Liver (tissue), 9 donors: ENCODE data around the gene HSD3B1. TPM values are rescaled to one million over a fixed set of nuclear protein-coding genes. Genes with fewer than 3 reads are reported as not detected.

Experiments used
- DNase-seq: peaks from one replicate; pipeline ENCODE4 v3.0.0-alpha.2; 2017; ENCODE audit warnings: low spot score
- H3K27ac ChIP-seq, 2 donors: one replicate each; pipeline ENCODE4 v1.7.0; 2013; ENCODE audit warnings: inconsistent platforms in 2 of 2, low read length in 2 of 2, control low read depth in 1 of 2, low read depth in 1 of 2, mild to moderate bottlenecking in 1 of 2
- H3K27me3 ChIP-seq, 4 donors: one replicate each; pipeline versions ENCODE4 v1.6.1 to v1.7.0; 2013; ENCODE audit warnings: low read length in 3 of 4, inconsistent platforms in 1 of 4, mild to moderate bottlenecking in 1 of 4, moderate library complexity in 1 of 4; ENCODE audit not compliant: control insufficient read depth in 4 of 4, insufficient read depth in 4 of 4
- H3K36me3 ChIP-seq, 4 donors: one replicate each; pipeline versions ENCODE4 v1.6.1 to v1.7.0; 2013; ENCODE audit warnings: low read length in 3 of 4, mild to moderate bottlenecking in 3 of 4, low read depth in 1 of 4, moderate library complexity in 1 of 4; ENCODE audit not compliant: control insufficient read depth in 4 of 4, insufficient read depth in 3 of 4
- H3K4me1 ChIP-seq, 4 donors: one replicate each; pipeline versions ENCODE4 v1.6.1 to v1.7.0; 2013; ENCODE audit warnings: low read length in 3 of 4, mild to moderate bottlenecking in 3 of 4, moderate library complexity in 1 of 4; ENCODE audit not compliant: control insufficient read depth in 4 of 4, insufficient read depth in 4 of 4
- H3K4me3 ChIP-seq, 3 donors: one replicate each; pipeline versions ENCODE4 v1.6.1 to v1.7.0; 2013; ENCODE audit warnings: low read length in 3 of 3, control low read depth in 1 of 3, low read depth in 1 of 3, mild to moderate bottlenecking in 1 of 3
- H3K9ac ChIP-seq, 2 donors: one replicate each; pipeline ENCODE4 v1.7.0; 2013; ENCODE audit warnings: low read length in 2 of 2, mild to moderate bottlenecking in 2 of 2, moderate library complexity in 2 of 2, control low read depth in 1 of 2, low read depth in 1 of 2
- H3K9me3 ChIP-seq, 4 donors: one replicate each; pipeline versions ENCODE4 v1.6.1 to v1.7.0; 2013; ENCODE audit warnings: low read length in 3 of 4; ENCODE audit not compliant: control insufficient read depth in 4 of 4
- EGR1 ChIP-seq, 2 donors: IDR thresholded peaks; 2 replicates each; pipeline ENCODE4 v1.6.1; 2016 to 2018; ENCODE audit warnings: antibody characterized with exemption in 2 of 2, low read depth in 2 of 2
- FOXA1 ChIP-seq: IDR thresholded peaks from 2 replicates; pipeline ENCODE4 v1.6.1; 2016; ENCODE audit warnings: antibody characterized with exemption
- FOXA2 ChIP-seq: IDR thresholded peaks from 2 replicates; pipeline ENCODE4 v1.6.1; 2016; ENCODE audit warnings: antibody characterized with exemption
- GABPA ChIP-seq, 2 donors: IDR thresholded peaks in 1 of 2; conservative IDR thresholded peaks in 1 of 2; 2 replicates each; pipeline ENCODE4 v1.6.1; 2016; ENCODE audit warnings: antibody characterized with exemption in 2 of 2, mild to moderate bottlenecking in 1 of 2, moderate library complexity in 1 of 2
- HNF4A ChIP-seq, 2 donors: conservative IDR thresholded peaks; 2 replicates each; pipeline ENCODE4 v1.6.1; 2016; ENCODE audit warnings: antibody characterized with exemption in 2 of 2, mild to moderate bottlenecking in 2 of 2
- JUND ChIP-seq, 2 donors: IDR thresholded peaks; 2 replicates each; pipeline ENCODE4 v1.6.1; 2016; ENCODE audit warnings: antibody characterized with exemption in 2 of 2
- NR2F2 ChIP-seq: IDR thresholded peaks from 2 replicates; pipeline ENCODE4 v1.6.1; 2016; ENCODE audit warnings: antibody characterized with exemption
- RAD21 ChIP-seq, 2 donors: IDR thresholded peaks; 2 replicates each; pipeline ENCODE4 v1.6.1; 2016; ENCODE audit warnings: antibody characterized with exemption in 2 of 2, mild to moderate bottlenecking in 2 of 2
- SP1 ChIP-seq: IDR thresholded peaks from 2 replicates; pipeline ENCODE4 v1.6.1; 2018; ENCODE audit warnings: antibody characterized with exemption, mild to moderate bottlenecking
- TAF1 ChIP-seq: conservative IDR thresholded peaks from 2 replicates; pipeline ENCODE4 v1.6.1; 2016; ENCODE audit warnings: antibody characterized with exemption, mild to moderate bottlenecking
- YY1 ChIP-seq: IDR thresholded peaks from 2 replicates; pipeline ENCODE4 v1.6.1; 2016; ENCODE audit warnings: antibody characterized with exemption, mild to moderate bottlenecking
- WGBS: extraction: QIAGEN DNeasy Blood & Tissue Kit; methylation state at CpG from one replicate; pipeline ENCODE4 v1.1.7; 2013; 5-methylcytosine and 5-hydroxymethylcytosine counted together
- polyA plus RNA-seq, 2 donors: library from polyadenylated mRNA; stranded (reverse) in 1 of 2; unstranded in 1 of 2; fragments of 200-250 nt in 1 of 2; fragments of >200 nt in 1 of 2; fragmentation: Nextera tagmentation in 1 of 2; extraction: Ambion mirVana in 1 of 2; gene quantifications; one replicate each; pipeline versions ENCODE4 v1.2.1 to v1.2.3, GENCODE V29; 2013 to 2015
- total RNA-seq, 2 donors: library from RNA; depleted of rRNA; stranded (reverse); fragments of >200 nt; gene quantifications; one replicate each; pipeline ENCODE4 v1.2.3, GENCODE V29; 2014
- TF ChIP-seq, protein P1 (sequence below): fragments of 150-350 bp; IDR thresholded peaks from 2 replicates; pipeline ENCODE4 v1.5.1; 2017; ENCODE audit warnings: improper control_type of control experiment, low read depth, low read length; ENCODE audit not compliant: missing input control
- TF ChIP-seq, protein P2 (sequence below): IDR thresholded peaks from 2 replicates; pipeline ENCODE4 v1.6.1; 2016; ENCODE audit warnings: antibody characterized with exemption
- TF ChIP-seq, protein P3 (sequence below): IDR thresholded peaks from 2 replicates; pipeline ENCODE4 v1.6.1; 2016; ENCODE audit warnings: antibody characterized with exemption
- TF ChIP-seq, protein P4 (sequence below): IDR thresholded peaks from 2 replicates; pipeline ENCODE4 v1.6.1; 2016; ENCODE audit warnings: antibody characterized with exemption, mild to moderate bottlenecking
- donor health status: healthy.
- donor health status: healthy.
- donor health status: healthy.
- donor health status: healthy.
- donor health status: healthy.

Gene HSD3B1
- total and polyA plus RNA-seq, 4 donors = 0.67 TPM; not detected in 3

DNA sequence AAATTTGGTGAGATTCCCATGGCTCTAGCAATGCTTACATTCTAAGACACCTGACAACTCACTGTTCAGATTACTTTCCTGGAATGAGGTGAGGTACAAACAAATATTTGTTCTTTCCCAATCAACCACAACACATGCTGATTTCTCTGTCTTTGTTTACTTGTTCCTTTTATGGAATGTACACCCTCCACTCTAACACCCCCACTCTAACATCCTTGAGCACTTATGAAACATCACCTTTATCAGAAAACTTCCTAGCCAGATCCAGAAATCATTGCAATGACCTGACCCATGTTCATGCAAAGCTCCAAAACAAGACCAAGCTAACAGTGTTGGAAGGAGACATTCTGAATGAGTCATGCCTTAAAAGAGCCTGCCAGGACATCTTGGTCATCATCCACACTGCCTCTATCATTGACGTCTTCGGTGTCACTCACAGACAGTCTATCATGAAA lies 35.5 kb downstream of the HSD3B1 start (continued):
- TF ChIP-seq, protein P1, sequence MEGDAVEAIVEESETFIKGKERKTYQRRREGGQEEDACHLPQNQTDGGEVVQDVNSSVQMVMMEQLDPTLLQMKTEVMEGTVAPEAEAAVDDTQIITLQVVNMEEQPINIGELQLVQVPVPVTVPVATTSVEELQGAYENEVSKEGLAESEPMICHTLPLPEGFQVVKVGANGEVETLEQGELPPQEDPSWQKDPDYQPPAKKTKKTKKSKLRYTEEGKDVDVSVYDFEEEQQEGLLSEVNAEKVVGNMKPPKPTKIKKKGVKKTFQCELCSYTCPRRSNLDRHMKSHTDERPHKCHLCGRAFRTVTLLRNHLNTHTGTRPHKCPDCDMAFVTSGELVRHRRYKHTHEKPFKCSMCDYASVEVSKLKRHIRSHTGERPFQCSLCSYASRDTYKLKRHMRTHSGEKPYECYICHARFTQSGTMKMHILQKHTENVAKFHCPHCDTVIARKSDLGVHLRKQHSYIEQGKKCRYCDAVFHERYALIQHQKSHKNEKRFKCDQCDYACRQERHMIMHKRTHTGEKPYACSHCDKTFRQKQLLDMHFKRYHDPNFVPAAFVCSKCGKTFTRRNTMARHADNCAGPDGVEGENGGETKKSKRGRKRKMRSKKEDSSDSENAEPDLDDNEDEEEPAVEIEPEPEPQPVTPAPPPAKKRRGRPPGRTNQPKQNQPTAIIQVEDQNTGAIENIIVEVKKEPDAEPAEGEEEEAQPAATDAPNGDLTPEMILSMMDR = no peak
- TF ChIP-seq, protein P2, sequence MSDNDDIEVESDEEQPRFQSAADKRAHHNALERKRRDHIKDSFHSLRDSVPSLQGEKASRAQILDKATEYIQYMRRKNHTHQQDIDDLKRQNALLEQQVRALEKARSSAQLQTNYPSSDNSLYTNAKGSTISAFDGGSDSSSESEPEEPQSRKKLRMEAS = peak; percentile 90
- peak; percentile 81 for TF ChIP-seq YY1
- peak; percentile 49 to 74 for TF ChIP-seq EGR1 (IDR thresholded peaks at IDR 0.05; ENCODE audit: low read depth in 2 of 2)
- peak; percentile 97 for TF ChIP-seq JUND (IDR thresholded peaks at IDR 0.05)
- TF ChIP-seq TAF1 = peak; percentile 69
- TF ChIP-seq SP1 = peak; percentile 93

DNA sequence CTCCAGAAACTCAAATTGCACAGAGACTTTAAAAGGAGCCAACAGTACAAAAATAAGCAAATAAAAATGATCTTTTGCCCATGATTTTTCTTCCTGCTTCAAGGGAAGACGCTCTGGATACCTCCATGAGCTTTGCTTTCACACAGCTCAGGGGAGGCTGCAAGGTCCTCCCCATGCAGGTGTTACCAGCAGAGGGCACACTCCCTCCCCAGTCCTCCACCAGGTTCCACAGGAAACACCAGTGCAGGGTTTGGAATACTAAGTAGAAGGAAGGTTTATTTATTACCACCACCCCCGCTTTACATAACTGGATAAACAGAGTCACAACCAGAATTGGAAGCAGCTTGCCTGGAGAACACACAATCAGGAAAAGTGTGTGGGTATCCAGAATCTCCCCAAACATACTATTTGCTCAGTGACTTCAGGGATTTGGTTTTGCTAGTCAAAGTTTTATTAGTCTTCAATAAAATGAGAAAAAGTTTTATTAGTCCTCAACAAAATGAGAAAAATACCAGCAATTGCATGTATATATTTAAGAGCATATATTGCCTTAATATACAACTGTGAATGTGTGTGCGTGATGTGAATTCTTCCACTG lies 37.3 kb downstream of the HSD3B1 start:
- peaks cover 12 to 49% (median 40%) of the 10 kb centered on the region in 4 donors for H3K4me1 ChIP-seq
- no peak overlapping the region for H3K27ac ChIP-seq
- H3K27me3 ChIP-seq = no peaks in the 10 kb centered on the region
- DNase-seq = no peak
- 81% methylated on average over 3 of the region's 3 CpGs for WGBS
- H3K36me3 ChIP-seq = no peaks in the 10 kb centered on the region
- no peaks in the 10 kb centered on the region for H3K9me3 ChIP-seq
- no peak overlapping the region for H3K4me3 ChIP-seq
- peak in 1 of 2 donors; percentile 67 for TF ChIP-seq RAD21 (IDR thresholded peaks at IDR 0.05)
- TF ChIP-seq, protein P1 = peak; percentile 34
- peak in 1 of 2 donors; percentile 7 for TF ChIP-seq HNF4A (conservative IDR thresholded peaks at IDR 0.05)
- no peak for TF ChIP-seq SP1
- no peak for TF ChIP-seq NR2F2
- TF ChIP-seq FOXA2 = no peak
- TF ChIP-seq FOXA1 = no peak
- TF ChIP-seq, protein P3, sequence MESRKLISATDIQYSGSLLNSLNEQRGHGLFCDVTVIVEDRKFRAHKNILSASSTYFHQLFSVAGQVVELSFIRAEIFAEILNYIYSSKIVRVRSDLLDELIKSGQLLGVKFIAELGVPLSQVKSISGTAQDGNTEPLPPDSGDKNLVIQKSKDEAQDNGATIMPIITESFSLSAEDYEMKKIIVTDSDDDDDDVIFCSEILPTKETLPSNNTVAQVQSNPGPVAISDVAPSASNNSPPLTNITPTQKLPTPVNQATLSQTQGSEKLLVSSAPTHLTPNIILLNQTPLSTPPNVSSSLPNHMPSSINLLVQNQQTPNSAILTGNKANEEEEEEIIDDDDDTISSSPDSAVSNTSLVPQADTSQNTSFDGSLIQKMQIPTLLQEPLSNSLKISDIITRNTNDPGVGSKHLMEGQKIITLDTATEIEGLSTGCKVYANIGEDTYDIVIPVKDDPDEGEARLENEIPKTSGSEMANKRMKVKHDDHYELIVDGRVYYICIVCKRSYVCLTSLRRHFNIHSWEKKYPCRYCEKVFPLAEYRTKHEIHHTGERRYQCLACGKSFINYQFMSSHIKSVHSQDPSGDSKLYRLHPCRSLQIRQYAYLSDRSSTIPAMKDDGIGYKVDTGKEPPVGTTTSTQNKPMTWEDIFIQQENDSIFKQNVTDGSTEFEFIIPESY = no peak
- TF ChIP-seq, protein P2 = no peak
- no peak overlapping the region for H3K9ac ChIP-seq

DNA sequence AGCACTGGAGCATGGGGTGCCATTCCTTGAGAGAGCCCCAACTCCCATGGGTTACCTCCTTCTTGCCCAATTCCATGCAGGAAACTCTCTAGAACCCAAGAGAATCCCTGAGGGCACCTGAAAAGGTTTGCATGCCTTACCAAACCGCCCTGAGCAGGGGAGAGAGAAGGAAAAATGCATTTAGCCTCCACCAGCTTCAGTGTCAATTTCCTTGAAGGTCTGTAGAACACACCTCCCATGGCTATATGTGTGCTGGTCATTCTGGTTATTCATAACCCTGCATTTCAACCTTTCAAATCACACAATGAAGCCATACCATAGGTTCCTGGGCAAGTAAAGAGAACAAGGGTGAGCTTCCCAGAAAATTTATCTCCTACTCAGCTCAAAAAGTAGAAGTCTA lies 39.6 kb downstream of the HSD3B1 start:
- H3K36me3 ChIP-seq = no peaks in the 10 kb centered on the region
- 96% methylated on average over 1 of the region's 1 CpG for WGBS
- no peaks in the 10 kb centered on the region for H3K9me3 ChIP-seq
- no peaks in the 10 kb centered on the region for H3K27me3 ChIP-seq
- H3K9ac ChIP-seq = no peak overlapping the region
- peaks cover 6 to 25% (median 18%) of the 10 kb centered on the region in 4 donors for H3K4me1 ChIP-seq
- no peak overlapping the region for H3K27ac ChIP-seq
- no peak overlapping the region for H3K4me3 ChIP-seq
- DNase-seq = no peak
- TF ChIP-seq GABPA (IDR thresholded peaks at IDR 0.05 in 1 of 2, conservative IDR thresholded peaks at IDR 0.05 in 1 of 2) (no peak), SP1 (no peak), JUND (IDR thresholded peaks at IDR 0.05) (no peak), FOXA2 (no peak), FOXA1 (no peak), RAD21 (IDR thresholded peaks at IDR 0.05) (no peak)
- TF ChIP-seq, protein P3 = no peak
- TF ChIP-seq, protein P4, sequence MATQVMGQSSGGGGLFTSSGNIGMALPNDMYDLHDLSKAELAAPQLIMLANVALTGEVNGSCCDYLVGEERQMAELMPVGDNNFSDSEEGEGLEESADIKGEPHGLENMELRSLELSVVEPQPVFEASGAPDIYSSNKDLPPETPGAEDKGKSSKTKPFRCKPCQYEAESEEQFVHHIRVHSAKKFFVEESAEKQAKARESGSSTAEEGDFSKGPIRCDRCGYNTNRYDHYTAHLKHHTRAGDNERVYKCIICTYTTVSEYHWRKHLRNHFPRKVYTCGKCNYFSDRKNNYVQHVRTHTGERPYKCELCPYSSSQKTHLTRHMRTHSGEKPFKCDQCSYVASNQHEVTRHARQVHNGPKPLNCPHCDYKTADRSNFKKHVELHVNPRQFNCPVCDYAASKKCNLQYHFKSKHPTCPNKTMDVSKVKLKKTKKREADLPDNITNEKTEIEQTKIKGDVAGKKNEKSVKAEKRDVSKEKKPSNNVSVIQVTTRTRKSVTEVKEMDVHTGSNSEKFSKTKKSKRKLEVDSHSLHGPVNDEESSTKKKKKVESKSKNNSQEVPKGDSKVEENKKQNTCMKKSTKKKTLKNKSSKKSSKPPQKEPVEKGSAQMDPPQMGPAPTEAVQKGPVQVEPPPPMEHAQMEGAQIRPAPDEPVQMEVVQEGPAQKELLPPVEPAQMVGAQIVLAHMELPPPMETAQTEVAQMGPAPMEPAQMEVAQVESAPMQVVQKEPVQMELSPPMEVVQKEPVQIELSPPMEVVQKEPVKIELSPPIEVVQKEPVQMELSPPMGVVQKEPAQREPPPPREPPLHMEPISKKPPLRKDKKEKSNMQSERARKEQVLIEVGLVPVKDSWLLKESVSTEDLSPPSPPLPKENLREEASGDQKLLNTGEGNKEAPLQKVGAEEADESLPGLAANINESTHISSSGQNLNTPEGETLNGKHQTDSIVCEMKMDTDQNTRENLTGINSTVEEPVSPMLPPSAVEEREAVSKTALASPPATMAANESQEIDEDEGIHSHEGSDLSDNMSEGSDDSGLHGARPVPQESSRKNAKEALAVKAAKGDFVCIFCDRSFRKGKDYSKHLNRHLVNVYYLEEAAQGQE = no peak
